ENCODE measurements around the gene SHISA7. TPM values are rescaled to one million over a fixed set of nuclear protein-coding genes. Genes with fewer than 3 reads are reported as not detected.

SHISA7 gene
- total RNA-seq: 0.10 TPM

DNA sequence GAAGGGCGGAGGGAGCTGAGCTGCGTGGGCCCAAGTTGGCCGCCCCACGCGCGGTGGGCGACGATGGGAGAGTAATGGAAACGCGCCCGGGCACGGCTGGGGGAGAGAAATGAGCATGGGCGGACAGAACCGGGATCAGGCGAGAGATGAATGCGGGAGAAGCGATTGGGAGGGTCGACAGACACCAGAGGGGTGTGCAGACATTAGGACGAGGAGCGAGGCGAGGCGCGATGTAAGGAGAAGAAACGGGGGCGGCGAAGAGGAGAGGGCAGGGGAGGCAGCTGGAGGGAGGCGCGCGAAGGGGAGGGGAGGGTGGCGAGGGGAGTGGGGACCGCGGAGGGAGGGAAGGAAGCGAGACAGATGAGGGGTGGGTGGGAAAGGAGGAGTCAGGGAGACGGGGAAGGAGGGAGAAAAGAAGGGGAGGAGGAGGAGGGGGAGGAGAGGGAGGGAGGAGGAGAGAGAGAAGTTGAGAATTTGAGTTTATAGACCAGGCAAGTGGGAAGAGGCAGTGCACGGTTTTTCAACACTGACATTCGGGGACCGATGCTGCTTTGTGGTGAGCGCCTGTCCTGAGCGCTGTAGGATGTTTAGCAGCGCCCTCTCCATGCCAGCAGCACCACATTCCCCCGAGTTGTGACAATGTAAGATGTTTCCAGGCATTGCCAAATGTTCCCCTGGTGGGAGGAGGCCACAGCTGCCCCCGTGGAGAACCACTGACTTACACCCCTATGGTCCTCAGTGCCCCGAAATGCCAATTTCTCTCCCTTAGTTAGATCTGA, at the start of gene SHISA7:
Gene SHISA7 (minus strand): TSS at position 256 of the 779 bp plus-strand sequence. CDS start 437 bp downstream, outside the sequence.
- DNase-seq: no peak

GRCh38 chr19:55492362-55492944, 49.4 kb upstream of the SHISA7 start:
- DNase-seq: peak; percentile 11

- no peak for DNase-seq
Observed at GRCh38 chr19:55491546-55492360, 48.7 kb upstream of the SHISA7 start.

GRCh38 chr19:55490478-55491432, 47.7 kb upstream of the SHISA7 start:
- DNase-seq: no peak

DNA sequence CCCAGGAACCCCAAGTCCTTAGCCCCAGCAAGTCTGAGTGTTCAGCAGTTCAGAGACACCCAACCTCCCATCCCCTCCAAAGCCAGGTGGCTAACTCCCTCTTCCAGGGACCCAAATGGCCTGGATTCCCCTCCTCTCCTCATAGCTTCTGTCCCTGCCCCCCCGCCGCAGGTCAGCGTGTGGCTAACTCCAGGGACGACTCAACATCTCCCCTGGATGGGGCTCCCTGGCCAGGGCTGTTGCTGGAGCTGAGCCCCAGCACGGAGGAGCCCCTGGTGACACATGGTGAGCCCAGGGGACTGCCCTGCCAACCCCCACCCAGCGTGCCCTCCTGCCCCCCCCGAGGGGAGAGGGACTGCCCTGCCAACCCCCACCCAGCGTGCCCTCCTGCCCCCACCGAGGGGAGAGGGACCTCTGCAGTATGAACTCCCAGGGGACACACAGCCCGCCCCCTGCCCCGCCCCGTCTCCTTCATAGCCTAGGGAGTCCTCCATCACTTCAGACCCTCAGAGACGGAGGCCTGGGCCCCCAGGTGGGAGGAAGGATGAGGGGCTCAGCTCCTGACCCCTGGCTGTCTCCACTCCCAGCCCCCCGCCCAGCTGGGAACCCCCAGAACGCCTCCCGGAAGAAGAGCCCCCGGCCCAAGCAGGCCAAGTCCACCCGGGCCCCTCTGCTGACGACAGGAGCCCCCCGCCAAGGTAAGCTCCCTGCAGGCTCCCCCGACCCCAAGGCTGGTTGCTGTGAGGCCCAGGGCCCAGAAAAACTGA, 46.8 kb upstream of the SHISA7 start:
- no peak for DNase-seq

- DNase-seq: no peak
Observed at GRCh38 chr19:55488986-55489710, 46.0 kb upstream of the SHISA7 start.

DNA sequence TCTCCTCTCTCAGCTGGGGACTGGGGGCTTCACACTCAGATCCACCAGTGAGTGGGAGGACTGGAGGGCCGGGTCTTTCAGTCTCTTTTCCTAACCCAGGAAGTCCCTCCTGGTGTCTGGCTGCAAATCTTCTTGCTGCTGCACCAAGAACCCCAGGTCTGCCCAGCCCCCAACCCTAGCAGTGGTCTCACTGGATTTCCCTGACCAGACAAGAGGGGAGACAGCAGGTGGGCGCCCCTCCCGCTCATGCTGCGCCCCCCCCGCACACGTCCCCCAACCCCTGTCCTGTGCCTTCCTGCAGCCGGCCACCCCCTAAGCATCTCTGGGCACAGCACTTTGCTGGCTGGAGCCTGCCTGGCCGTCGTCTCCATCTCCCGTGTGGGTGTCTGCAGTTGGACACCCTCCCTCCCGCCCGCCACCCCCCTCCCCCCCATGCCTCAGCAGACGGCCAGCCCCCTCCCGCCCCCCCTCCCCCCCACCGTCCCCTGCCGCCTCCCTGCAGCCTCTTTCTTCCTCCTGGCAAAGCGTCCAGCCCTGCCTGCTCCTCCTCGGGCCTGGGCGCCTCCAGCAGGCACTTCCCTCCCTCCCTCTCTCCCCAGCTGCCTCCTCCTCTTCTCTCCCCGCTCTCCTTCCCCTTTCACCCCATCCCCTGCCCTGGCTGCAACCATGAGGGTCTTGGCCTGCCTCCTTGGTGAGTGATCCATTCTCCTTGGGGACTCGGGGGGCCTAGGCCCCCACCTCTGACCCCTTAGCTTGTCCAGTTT, 45.0 kb upstream of the SHISA7 start, which contains the start of gene SSC5D:
Gene SSC5D (plus strand): TSS at position 513 of the 764 bp plus-strand sequence. CDS start 154 bp downstream, at position 667.
- no peak for DNase-seq

DNA sequence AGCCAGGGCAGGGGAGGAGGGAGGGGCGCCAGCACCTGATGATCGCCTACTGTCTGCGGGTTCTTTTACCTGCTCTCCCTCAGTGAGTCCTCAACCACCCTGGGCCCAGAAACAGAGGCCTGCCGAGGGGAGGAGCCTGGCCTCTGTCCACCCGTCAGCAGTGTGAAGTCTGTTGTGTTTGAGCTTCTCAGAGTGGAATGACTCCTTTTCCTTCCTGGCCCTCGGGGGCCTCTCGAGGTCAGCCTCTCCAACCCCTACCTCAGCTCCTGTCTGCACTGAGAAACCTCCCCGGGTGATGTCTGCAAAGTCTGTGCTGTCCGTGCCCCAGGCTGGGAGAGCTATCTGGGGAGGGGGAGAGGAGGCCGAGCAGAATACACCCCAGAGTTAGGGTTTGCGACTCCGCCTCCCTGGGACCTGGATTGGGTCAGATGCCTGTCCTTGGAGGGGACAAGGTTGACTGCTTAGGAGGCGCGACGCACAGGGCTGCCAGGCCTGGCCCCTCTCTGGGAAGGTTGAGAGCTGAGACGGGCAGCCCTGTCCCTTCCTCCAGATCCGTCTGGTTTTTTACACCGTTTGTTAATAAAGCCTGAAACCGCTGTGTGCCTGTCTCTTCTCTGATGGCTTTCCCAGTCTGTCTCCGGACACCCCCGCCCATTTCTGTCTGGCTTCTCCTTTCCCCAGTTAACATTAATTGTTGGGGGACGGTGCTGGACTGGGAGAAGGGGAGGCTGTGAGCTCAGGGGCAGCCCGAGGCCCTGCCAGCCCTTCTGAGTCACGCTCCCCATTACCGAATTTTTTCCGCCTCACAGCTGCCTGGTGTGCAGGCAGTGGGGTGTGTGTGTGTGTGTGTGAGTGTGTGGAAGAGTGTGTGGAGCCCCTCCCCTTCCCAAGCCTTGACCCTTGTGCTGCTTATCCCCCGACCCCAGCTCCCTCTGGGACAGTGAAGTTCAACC, 44.1 kb upstream of the SHISA7 start:
- DNase-seq: peak; percentile 82

GRCh38 chr19:55486043-55486970, 43.2 kb upstream of the SHISA7 start:
- no peak for DNase-seq

DNA sequence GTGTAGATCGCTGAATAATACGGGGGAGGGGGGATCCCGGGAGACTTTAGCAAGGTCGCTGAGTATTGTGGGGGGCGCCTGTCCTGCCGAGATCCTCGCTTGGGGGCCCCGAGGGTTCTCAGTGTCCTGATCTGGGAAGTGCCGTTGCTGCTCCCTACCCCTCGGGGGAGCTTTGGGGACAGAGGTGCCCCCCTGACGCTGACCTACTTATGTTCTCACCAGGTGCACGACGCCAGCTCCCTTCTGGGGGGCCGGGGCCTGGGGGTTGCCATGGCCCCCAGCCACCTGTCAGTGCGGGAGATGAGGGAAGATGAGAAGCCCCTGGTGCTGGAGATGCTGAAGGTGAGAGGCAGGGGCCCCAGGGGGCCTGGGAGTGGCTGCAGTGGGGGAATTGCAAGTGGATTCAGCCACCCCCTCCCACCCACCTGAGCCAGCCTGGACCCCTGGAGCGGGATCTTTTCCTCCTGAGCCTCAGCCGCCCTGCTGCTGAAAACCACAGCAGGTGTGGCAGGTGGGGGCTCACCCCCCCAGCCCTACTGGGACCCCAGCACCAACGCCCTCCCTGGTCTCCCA, 42.4 kb upstream of the SHISA7 start:
- DNase-seq: no peak

DNA sequence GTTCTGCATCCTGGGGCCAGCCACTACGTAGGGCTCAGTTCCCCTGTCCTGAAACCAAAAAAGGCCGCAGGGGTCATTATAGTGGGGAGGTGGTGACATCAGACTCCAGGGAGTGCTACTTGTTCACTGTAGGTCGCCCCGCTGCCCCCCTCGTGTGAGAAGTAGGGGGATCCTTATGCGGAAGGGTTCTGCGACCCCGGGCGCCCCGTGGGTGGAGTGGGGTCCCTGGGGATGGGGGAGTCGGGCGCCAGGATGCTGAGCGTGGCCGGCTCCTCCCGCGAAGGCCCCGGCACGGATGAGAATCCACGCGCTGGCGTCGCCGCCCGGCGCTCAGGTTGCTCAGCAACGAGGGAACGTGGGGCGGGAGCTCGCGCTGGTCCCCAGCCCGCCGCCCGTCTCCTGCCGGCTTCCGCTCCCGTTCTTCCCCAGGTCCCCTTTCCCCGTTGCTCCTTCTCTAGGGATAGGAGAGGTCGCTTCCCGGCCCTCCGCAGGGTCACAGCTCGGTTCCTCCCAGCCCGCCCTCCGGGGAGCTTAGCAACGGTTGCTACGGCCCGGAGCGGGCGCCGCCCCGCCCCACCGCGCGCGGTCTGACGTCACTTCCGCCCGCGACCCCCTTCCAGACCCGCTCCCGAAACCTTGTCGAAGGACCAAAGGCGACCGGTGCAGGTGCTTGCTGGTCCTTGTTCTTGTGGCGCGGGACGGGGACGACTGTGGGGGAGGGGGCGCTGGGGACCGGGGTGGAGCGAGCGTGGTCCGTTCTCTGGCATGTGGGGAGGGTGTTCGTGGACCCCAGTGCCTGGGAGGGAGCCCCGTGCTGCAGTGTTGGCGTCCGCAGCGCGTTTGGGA, 41.7 kb upstream of the SHISA7 start, which contains the start of gene NAT14:
Gene NAT14 (plus strand): TSS at position 596 of the 846 bp plus-strand sequence. CDS start 521 bp downstream, outside the sequence.
- DNase-seq: peak; percentile 44

GRCh38 chr19:55483706-55484592, 40.8 kb upstream of the SHISA7 start:
- DNase-seq: no peak

- no peak for DNase-seq
Observed at GRCh38 chr19:55482967-55483705, 40.0 kb upstream of the SHISA7 start.

Measured in skin of body (tissue), 2 donors.